ENCODE results near the gene ISOC2.

The ISOC2 gene

GRCh38 chr19:55490478-55491432 is 29.3 kb upstream of the ISOC2 start:
- DNase-seq (ENCODE audit: low read depth in 2 of 3, low spot score in 2 of 3): no peak

- DNase-seq (ENCODE audit: low read depth in 2 of 3, low spot score in 2 of 3): no peak
These were observed 28.5 kb upstream of the ISOC2 start for GRCh38 chr19:55489711-55490477.

- no peak for DNase-seq (ENCODE audit: low read depth in 2 of 3, low spot score in 2 of 3)
These were observed 27.7 kb upstream of the ISOC2 start for GRCh38 chr19:55488986-55489710.

GRCh38 chr19:55487924-55488687 is 26.7 kb upstream of the ISOC2 start, which contains the start of gene SSC5D:
TSS of gene SSC5D (plus strand) at chr19:55488436. CDS start at chr19:55488590, 154 bp downstream.
- no peak for DNase-seq (ENCODE audit: low read depth in 2 of 3, low spot score in 2 of 3)

GRCh38 chr19:55486971-55487923 is 25.8 kb upstream of the ISOC2 start:
- peak in 1 of 3 experiments; percentile 30 for DNase-seq (ENCODE audit: low read depth in 2 of 3, low spot score in 2 of 3)

- no peak for DNase-seq (ENCODE audit: low read depth in 2 of 3, low spot score in 2 of 3)
These were observed 24.9 kb upstream of the ISOC2 start for GRCh38 chr19:55486043-55486970.

- DNase-seq (ENCODE audit: low read depth in 2 of 3, low spot score in 2 of 3): no peak
These were observed 24.1 kb upstream of the ISOC2 start for GRCh38 chr19:55485439-55486011.

- DNase-seq (ENCODE audit: low read depth in 2 of 3, low spot score in 2 of 3): peak in 2 of 3 experiments; percentile 42 to 54
These were observed 23.4 kb upstream of the ISOC2 start, which contains the start of gene NAT14 for GRCh38 chr19:55484593-55485438. TSS of gene NAT14 (plus strand) at chr19:55485188. CDS start at chr19:55485709, 521 bp downstream.

- DNase-seq (ENCODE audit: low read depth in 2 of 3, low spot score in 2 of 3): no peak
These were observed 22.5 kb upstream of the ISOC2 start for GRCh38 chr19:55483706-55484592.

- no peak for DNase-seq (ENCODE audit: low read depth in 2 of 3, low spot score in 2 of 3)
These were observed 21.7 kb upstream of the ISOC2 start for GRCh38 chr19:55482967-55483705.

- no peak for DNase-seq (ENCODE audit: low read depth in 2 of 3, low spot score in 2 of 3)
These were observed 20.9 kb upstream of the ISOC2 start for GRCh38 chr19:55482156-55482961.

GRCh38 chr19:55481794-55482155 is 20.3 kb upstream of the ISOC2 start:
- no peak for DNase-seq (ENCODE audit: low read depth in 2 of 3, low spot score in 2 of 3)

GRCh38 chr19:55481148-55481793 is 19.8 kb upstream of the ISOC2 start:
- no peak for DNase-seq (ENCODE audit: low read depth in 2 of 3, low spot score in 2 of 3)

All from activated CD8-positive, alpha-beta memory T cell treated with anti-CD3 and anti-CD28 coated beads for 48 hours (primary cell).